Right hindlimb (tissue), 1 donor: ENCODE measurements around the gene GAN.

Experiments used
- DNase-seq: peaks from one replicate; pipeline ENCODE4 v3.0.0-alpha.2; 2018

Gene GAN

GRCh38 chr16:81314603-81315270 is at the start of gene GAN:
GAN (plus strand) TSS chr16:81314962; CDS start chr16:81315114, 152 bp downstream.
- DNase-seq = peak; percentile 96

GRCh38 chr16:81265052-81265451 is 49.7 kb upstream of the GAN start:
- no peak for DNase-seq

DNA sequence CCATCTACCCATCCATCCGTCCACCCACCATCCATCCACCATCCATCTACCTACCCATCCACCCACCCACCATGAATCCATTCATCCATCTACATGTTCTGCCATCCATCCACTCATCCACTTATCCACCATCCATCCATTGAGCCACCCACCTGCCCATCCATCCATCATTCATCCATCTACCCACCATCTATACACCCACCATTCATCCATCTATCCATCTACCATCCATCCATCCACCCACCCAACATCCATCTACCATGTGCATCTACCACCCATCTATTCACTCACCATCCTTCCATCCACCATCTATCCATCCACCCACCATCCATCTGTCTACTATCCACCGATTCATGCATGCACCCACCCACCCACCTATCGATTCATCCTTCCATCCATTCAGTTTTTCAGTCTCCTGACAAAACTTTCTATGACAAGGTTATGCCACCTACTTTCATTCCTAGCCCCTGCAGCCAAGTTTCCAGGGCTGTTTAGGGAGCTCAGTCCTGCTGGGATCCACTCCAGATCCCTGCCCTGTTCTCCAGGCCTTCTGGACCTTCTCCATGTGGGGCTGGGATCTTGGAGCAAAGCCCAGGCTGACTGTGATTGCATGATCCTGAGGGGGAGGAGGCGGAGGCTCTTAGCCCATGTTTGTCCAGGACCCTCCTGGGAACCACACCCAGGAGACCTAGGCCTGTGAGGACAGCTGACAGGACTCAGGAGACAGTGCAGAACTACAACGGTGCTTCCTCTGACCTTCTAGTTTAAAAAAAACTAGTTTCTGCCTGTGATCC is 48.9 kb upstream of the GAN start:
- DNase-seq = peak; percentile 70

DNA sequence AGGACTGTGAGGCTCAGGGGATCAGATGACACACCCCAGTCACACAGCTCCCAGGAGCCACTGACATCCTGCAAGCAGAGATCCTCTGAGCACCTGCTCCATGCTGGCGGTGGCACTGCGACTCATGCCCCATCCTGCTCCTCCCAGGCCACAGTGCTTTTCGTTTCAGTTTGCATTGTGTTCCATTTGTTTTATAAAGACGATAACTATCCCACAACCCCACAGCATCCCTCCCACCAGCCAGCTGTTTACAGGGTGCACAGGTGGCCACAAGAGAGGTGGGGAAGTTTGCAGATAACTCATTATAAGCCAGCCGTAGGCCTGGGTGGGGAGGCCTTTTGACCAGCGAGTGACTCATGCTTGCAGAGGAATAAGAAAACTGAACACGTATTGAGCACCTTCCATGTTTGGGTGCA is 48.1 kb upstream of the GAN start:
- no peak for DNase-seq

DNA sequence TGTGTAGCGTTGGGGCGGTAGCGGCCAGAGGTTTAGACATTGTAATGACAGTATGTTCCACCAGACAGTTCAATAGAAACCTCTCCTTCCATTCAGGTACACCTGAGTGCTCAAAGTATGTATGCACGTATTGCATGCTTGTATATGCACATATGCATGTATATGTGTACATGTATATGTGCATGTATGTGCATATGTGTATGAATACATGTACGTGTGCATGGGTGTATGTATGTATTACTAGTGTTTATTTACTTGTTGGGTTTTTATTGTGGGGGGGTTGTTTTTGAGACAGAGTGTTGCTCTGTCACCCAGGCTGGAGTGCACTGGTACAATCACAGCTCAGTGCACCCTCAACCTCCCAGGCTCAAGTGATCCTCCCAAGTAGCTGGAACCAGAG is 46.3 kb upstream of the GAN start:
- DNase-seq = no peak

DNA sequence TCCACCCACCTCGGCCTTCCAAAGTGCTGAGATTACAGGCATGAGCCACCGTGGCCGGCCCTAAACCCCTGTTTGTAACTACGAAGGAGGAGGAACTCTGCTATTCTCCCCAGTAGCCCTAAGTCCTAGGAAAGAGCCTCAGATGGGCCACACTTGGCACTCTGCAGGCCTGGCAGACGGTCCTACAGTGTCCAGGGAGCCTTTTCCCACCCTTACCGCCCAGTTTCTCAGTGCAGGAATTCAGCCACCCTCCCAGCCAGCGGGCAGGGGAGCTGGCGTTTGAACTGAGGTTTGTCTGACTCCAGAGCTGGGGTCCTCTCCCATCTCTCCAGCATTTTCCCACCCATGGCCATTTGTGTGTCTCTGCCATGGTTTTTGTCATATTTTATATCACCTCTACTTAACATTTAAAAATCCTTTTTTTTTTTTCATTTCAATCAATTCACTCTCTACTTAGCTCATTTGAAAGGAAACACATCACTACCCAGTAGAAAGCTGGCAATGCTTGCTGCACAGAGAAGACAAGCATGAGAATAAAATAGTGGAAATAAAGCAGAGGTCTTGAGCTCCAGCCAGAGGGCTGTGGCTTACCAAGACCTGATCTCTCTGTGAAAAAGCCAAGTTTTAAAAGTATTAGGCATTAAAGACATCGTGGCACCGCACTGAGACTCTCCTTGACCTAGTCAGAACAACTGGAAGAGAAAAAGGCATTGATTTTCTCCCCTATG is 41.4 kb upstream of the GAN start:
- no peak for DNase-seq

DNA sequence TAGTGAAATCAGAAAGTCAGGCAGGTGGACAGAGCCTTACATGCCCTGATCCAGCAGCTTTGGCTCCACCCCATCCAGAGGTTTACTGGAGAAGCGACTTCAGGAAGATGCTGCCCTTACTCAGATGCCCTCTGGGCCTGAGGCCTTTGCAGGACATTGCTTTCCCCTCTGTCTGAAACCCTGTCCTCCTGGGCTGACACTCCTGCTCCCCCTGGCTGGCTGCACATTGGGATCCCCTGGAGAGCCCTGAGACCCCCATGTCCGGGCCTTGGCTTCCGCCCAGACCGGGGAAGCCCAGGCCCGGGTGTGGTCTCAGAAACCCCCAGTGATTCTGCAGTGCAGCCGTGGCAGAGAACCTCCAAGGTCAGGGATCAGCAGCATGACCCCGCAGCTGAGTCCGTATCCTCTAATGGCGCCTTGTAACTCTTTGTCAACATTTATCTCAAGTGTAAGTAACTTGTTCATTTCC is 39.7 kb upstream of the GAN start:
- no peak for DNase-seq

- no peak for DNase-seq
These were observed 39.0 kb upstream of the GAN start for GRCh38 chr16:81275795-81276194.

- DNase-seq = no peak
These were observed 38.4 kb upstream of the GAN start for GRCh38 chr16:81276323-81276722.

DNA sequence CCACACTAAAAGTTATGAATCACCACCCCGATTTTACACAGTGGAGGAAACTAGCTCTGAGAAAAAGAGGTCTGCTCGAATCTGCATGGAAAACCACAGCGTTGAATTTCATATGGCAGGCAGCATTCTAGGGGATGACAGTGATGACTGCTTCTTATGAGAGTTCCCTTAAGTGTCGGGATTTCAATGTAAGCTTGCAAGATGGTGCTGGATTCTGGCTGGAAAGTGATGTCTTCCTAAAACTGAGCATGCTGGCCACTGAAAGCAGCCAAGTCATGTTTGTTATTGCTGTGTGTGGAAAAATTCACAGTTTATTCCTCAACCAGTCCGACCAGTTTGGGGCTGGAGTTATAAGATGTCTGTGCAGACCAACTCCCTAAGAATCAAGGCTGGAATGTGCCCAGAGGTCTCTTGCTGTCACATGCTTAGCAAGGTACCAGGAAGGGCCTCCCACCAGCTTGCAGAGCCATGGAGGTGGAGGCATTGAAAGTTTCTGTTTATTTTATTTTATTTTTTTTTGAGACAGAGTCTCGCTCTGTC is 37.2 kb upstream of the GAN start:
- DNase-seq = no peak

GRCh38 chr16:81278526-81278925 is 36.2 kb upstream of the GAN start:
- no peak for DNase-seq

- DNase-seq = no peak
These were observed 35.4 kb upstream of the GAN start for GRCh38 chr16:81279392-81279791.

DNA sequence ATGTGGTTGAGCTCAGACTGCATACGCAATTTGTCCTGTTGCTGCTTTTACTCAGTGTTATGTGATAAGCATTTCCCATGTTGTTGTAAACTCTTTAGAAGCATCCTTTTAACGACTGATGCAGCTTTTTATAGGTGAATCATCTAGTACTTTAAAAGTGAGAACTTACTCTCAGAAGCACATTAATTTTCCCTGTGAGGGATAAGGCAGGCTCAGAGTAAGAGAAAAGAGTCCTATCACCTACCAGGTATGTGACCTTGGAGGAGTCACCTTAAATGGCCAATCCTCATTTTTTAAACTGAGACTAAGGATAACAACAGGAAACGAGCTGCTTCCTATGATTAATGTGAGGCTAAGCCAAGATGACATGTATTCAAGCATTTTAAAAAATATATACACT is 34.4 kb upstream of the GAN start:
- DNase-seq = no peak

DNA sequence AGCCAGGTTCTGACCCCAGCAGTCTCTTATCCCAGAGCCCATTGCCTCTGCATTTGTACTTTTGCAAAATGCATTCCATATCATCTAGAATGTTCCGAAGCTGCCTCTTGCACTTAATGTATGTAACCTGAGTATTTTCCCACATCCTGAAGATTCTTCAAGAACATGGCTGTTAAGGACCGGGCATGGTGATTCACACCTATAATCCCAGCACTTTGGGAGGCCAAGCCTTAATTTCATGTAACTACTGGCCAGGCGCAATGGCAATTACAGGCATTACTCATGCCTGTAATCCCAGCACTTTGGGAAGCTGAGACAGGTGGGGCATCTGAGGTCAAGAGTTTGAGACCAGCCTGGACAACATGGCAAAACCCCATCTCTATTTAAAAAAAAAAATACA is 31.7 kb upstream of the GAN start:
- DNase-seq = no peak

DNA sequence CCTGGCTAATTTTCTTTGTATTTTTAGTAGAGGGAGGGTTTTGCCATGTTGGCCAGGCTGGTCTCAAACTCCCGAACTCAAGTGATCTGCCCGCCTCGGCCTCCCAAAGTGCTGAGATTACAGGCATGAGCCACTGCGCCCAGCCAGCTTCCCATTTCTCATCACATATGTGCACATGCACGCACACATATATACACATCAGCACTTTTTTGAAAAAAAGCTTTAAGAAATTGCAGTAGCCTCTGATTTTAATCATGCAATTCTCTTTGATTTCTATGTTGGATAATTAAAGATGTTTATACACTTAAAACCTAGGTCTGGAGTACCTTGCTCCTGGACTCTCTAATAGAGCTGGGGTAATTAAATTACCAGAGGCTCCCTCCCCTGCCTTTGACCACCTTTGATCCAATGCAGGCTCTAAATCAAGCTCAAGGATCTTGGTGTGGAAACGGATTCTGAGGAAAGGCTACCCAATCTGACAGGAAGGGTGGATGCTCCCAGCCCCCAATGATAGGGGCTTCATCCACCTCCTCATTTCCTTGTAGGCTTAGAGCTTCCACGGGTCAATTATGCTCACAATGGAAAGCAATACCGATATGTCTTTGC is 29.7 kb upstream of the GAN start:
- DNase-seq = no peak

GRCh38 chr16:81286190-81286589 is 28.6 kb upstream of the GAN start:
- DNase-seq = no peak

DNA sequence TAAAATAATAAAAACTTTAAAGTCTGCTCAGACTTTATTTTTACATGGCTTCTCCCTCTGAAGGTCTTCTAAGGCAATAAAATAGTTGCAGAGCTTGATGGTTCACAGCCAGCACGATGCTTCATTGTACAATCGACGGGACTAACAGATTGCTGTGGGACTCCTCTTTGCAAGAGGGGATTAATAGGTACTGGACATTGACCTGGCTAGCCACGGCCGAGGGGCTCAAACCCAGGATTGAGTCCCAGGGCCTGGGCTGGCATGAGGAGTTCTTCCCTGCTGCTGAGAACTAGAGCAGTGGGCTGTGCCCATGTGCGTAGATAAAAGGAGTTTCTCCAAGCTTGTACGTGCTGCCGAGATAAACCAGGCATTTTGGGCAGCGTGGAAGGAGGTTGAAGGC is 23.6 kb upstream of the GAN start:
- DNase-seq = no peak

GRCh38 chr16:81292936-81293335 is 21.8 kb upstream of the GAN start:
- DNase-seq = no peak

- DNase-seq = no peak
These were observed 20.6 kb upstream of the GAN start for GRCh38 chr16:81293909-81294802.

DNA sequence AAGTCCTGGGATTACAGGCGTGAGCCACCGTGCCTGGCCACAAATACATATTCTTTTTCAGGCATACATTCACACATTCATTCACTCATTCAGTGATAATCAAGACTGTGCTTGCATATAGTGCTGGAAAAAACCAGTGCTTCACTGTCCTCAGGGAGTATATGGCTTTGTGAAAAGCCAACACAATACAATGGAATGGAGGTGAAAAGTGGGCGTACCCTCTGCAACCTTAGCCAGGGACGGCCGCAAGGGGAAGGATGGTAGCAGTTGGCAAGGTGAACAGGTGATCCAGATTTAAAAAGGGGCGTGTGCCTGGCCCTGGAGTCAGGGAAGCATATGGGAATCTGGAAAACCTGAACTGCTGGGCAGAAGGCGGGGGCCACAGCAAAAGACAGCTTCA is 18.1 kb upstream of the GAN start:
- no peak for DNase-seq

GRCh38 chr16:81307770-81308169 is 7.0 kb upstream of the GAN start:
- no peak for DNase-seq

DNA sequence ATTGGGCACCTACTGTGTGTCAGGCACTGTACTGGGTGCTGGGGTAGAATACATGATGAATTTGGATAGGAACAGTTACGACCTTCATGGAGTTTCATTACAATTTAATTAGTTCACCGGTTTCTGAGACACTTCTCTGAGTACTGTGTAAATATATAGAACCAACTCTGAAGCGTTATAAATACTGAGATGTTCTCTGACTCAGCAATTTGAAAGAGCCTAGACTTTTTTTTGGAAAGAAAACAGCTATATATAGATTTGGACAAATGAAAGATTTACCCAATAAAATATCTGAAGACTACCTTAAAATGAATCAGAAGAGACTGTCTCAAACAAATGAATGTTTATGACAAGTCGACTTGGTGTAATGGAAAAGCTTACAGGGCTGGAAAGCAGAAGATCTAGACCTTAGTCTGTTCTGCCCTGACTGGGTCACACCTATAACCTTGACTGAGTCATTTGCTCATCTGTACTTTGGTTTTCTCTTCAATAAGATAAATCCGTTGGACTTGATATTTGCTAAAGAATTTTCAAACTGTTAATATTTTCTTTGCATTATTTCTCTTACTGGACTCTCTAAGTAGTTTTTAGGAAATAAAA is 4.6 kb upstream of the GAN start:
- no peak for DNase-seq
